Naive thymus-derived CD8-positive, alpha-beta T cell (primary cell): Measurements from ENCODE around the gene SMIM10. TPM values are rescaled to one million over a fixed set of nuclear protein-coding genes. Genes with fewer than 3 reads are reported as not detected.
A peak's percentile ranks its signal among the peaks of the same experiment; 100 is the strongest.
"Not testable (repeated sequence)": the region's sequence is repeated elsewhere in the genome, so short reads cannot be mapped to it uniquely, and the experiment has no call there.

Experiments used
- ATAC-seq, 2 donors: fragments of 150-1000 bp; cut with Tn5 transposase in 1 of 2; sonication (Bioruptor Pico), chemical (Tn5 transposase) in 1 of 2; 1 replicate in 1 of 2; 2 replicates in 1 of 2; pipeline ENCODE4 v1.10.0; 2021; ENCODE audit warnings: mild to moderate bottlenecking in 2 of 2, moderate library complexity in 2 of 2
- POLR2A ChIA-PET: fragments of 350-600 bp; sonication (Branson Sonifier 250); formaldehyde crosslinking; loops from one replicate; lab custom pipeline; 2021; ENCODE audit warnings: antibody characterized with exemption; lab: Charles Lee
- DNase-seq, 10 donors: peaks; one replicate each; pipeline versions ENCODE4 v3.0.0 to v3.0.0-alpha.2; 2020 to 2022
- H3K27ac Mint-ChIP-seq, 10 donors: one replicate each; pipeline ENCODE4 v1.8.0; 2020 to 2022; ENCODE audit warnings: mild to moderate bottlenecking in 10 of 10, mixed read lengths in 10 of 10, moderate library complexity in 4 of 10, inconsistent platforms in 1 of 10
- H3K27me3 Mint-ChIP-seq, 5 donors: one replicate each; pipeline ENCODE4 v1.8.0; 2021 to 2022; ENCODE audit warnings: mixed read lengths in 5 of 5
- H3K36me3 Mint-ChIP-seq, 3 donors: one replicate each; pipeline ENCODE4 v1.8.0; 2020 to 2022; ENCODE audit warnings: mixed read lengths in 3 of 3, mild to moderate bottlenecking in 2 of 3, inconsistent platforms in 1 of 3
- H3K4me1 Mint-ChIP-seq, 4 donors: one replicate each; pipeline ENCODE4 v1.8.0; 2021 to 2022; ENCODE audit warnings: mixed read lengths in 4 of 4
- H3K4me3 Mint-ChIP-seq, 10 donors: one replicate each; pipeline ENCODE4 v1.8.0; 2020 to 2022; ENCODE audit warnings: mild to moderate bottlenecking in 10 of 10, mixed read lengths in 10 of 10, moderate library complexity in 6 of 10, inconsistent platforms in 1 of 10
- H3K9me3 Mint-ChIP-seq, 9 donors: one replicate each; pipeline ENCODE4 v1.8.0; 2020 to 2022; ENCODE audit warnings: mixed read lengths in 9 of 9, mild to moderate bottlenecking in 3 of 9, inconsistent platforms in 1 of 9, moderate library complexity in 1 of 9
- polyA plus RNA-seq, 3 donors: library from polyadenylated mRNA; unstranded; fragments of 300-500 nt; fragmentation: Illumina TruSeq; gene quantifications; one replicate each; pipeline ENCODE4 v1.2.3, GENCODE V29; 2021
- total RNA-seq, 8 experiments: library from RNA in 2 of 8; stranded (reverse) in 2 of 8; gene quantifications; one replicate each; pipeline ENCODE4 v1.2.3 and lab custom pipeline; 2021 to 2026

SMIM10 gene
- total and polyA plus RNA-seq, 5 experiments from 2014 or later, result 0.14 TPM; not detected in 4

DNA sequence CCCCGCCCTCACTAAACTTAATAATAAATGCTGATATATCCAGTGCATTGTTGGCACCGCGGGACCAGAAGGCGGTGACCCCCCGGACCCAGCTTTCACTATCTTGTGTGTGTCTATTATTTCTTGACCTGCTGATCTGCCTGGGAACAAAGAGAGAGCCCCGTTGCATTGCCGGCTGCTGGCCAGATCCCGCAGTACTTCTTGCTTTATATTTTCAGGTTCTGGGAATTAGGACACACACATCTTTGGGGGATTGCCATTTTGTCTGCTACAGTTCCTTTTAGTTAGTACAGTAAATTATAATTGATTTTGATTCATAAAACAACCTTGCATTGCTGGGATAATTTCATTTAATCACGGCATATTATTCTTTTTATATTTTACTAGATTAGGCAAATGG lies 33.7 kb downstream of the SMIM10 start:
- H3K36me3 Mint-ChIP-seq, result no peaks in the 10 kb centered on the region
- peaks cover 4 to 24% (median 14%) of the 10 kb centered on the region in 4 donors for H3K4me1 Mint-ChIP-seq
- no peak overlapping the region for H3K27ac Mint-ChIP-seq
- H3K9me3 Mint-ChIP-seq, result no peaks in the 10 kb centered on the region
- peaks cover 0 to 29% (median 3%) of the 10 kb centered on the region in 5 donors for H3K27me3 Mint-ChIP-seq
- H3K4me3 Mint-ChIP-seq, result no peak overlapping the region
- no peak for ATAC-seq
- POLR2A ChIA-PET, result no interaction called here
- no peak for DNase-seq

DNA sequence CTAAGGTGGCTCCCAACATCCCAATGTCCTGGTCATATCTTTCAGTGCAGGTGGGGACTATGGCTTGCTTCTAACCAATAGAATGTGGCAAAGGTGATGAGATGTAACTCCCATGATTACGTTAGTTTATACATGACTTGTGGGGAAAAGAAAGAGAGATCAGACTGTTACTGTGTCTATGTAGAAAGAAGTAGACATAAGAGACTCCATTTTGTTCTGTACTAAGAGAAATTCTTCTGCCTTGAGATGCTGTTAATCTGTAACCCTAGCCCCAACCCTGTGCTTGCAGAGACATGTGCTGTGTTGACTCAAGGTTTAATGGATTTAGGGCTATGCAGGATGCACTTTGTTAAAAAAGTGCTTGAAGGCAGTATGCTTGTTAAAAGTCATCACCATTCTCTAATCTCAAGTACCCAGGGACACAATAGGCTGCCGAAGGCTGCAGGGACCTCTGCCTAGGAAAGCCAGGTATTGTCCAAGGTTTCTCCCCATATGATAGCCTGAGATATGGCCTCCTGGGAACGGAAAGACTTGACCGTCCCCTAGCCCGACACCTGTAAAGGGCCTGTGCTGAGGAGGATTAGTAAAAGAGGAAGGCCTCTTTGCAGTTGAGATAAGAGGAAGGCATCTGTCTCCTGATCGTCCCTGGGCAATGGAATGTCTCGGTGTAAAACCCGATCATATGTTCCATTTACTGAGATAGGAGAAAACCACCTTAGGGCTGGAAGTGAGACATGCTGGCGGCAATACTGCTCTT lies 39.6 kb downstream of the SMIM10 start:
- DNase-seq, POLR2A ChIA-PET, H3K36me3 Mint-ChIP-seq: not testable (repeated sequence)

DNA sequence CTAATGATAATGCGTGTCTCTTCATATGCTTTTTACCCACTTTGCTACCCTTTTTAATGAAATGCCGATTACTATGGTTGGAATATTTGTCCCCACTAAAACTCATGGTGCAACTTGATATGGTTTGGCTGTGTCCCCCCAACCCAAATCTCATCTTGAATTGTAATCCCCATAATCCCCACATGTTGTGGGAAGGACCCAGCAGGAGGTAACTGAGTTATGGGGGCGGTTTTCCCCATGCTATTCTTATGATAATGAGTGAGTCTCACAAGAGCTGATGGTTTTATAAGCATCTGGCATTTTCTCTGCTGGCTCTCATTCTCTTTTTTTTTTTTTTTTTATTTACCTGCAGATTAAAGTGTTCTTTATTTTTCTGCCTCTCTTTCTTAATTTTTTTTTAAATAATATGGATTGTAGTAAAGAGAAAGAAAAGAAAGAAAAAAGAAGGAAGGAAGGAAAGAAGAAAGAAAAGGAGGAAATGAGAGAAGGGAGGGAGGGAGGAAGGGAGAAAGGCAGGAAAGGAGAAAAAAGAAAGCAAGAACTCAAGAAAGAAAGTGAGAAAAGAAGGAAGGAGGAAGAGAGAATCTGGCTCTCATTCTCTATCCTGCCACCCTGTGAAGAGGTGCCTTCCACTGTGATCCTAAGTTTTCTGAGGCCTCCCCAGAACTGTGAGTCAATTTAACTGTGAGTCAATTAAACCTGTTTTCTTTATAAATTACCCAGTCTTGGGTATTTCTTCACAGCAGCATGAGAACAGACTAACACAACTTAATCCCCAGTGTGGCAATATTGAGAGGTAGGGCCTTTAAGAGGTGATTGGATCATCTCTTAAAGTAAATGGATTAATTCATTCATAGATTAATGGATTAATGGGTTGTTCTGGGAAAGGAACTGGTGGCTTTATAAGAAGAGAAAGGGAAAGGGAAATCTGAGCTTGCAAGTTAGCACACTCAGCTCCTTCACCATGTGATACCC lies 50.6 kb downstream of the SMIM10 start:
- H3K36me3 Mint-ChIP-seq, DNase-seq, H3K4me1 Mint-ChIP-seq, POLR2A ChIA-PET, H3K27ac Mint-ChIP-seq, H3K4me3 Mint-ChIP-seq, ATAC-seq, H3K9me3 Mint-ChIP-seq, H3K27me3 Mint-ChIP-seq: not testable (repeated sequence)

More for the DNA sequence above, 39.6 kb downstream of the SMIM10 start:
- H3K4me3 Mint-ChIP-seq, result peak overlapping the region in 2 of 10 donors; percentile 36 to 42
- not testable (repeated sequence) for H3K27ac Mint-ChIP-seq, H3K9me3 Mint-ChIP-seq, ATAC-seq
- H3K27me3 Mint-ChIP-seq, result peaks cover 0 to 10% (median 2%) of the 10 kb centered on the region in 5 donors
- peaks cover 7 to 14% (median 10%) of the 10 kb centered on the region in 4 donors for H3K4me1 Mint-ChIP-seq

Other genes starting within 250 kb of the SMIM10 start
- gene PABIR2, start 193.8 kb upstream of the SMIM10 start, total RNA-seq, result 10 to 100 TPM; 43.2 to 46.1 TPM
- 1 to 10 TPM; 6.6 to 8.3 (median 7.9) TPM for gene PABIR2, start 193.8 kb upstream of the SMIM10 start, polyA plus RNA-seq
- gene MOSPD1, start 75.7 kb upstream of the SMIM10 start, total RNA-seq, result 10 to 100 TPM; 10.2 to 11.5 TPM
- 10 to 100 TPM; 15.1 to 20.3 (median 16.8) TPM for gene MOSPD1, start 75.7 kb upstream of the SMIM10 start, polyA plus RNA-seq
- gene RTL8B, start 31.6 kb downstream of the SMIM10 start, total RNA-seq, result under 1 TPM in 1 of 2 experiments, not detected in 1; 0.18 TPM
- under 1 TPM in 2 of 3 donors, not detected in 1; 0.15 to 0.27 TPM for gene RTL8B, start 31.6 kb downstream of the SMIM10 start, polyA plus RNA-seq
- gene RTL8C, start 41.4 kb downstream of the SMIM10 start, total RNA-seq, result 10 to 100 TPM; 22.5 to 22.8 TPM
- gene RTL8C, start 41.4 kb downstream of the SMIM10 start, polyA plus RNA-seq, result 10 to 100 TPM; 18.6 to 39.6 (median 33.5) TPM
- 10 to 100 TPM; 14.4 to 17.0 TPM for gene RTL8A, start 61.1 kb downstream of the SMIM10 start, total RNA-seq
- gene RTL8A, start 61.1 kb downstream of the SMIM10 start, polyA plus RNA-seq, result 10 to 100 TPM; 12.6 to 27.8 (median 16.8) TPM
- under 1 TPM; 0.62 to 0.85 TPM for gene SMIM10L2B, start 107.7 kb downstream of the SMIM10 start, total RNA-seq
- under 1 TPM; 0.19 to 0.47 (median 0.25) TPM for gene SMIM10L2B, start 107.7 kb downstream of the SMIM10 start, polyA plus RNA-seq
- gene ETDB, start 129.5 kb downstream of the SMIM10 start, total RNA-seq, result not detected
- not detected for gene ETDB, start 129.5 kb downstream of the SMIM10 start, polyA plus RNA-seq
- not detected for gene CT55, start 180.4 kb downstream of the SMIM10 start, total RNA-seq
- not detected for gene CT55, start 180.4 kb downstream of the SMIM10 start, polyA plus RNA-seq